ENCODE measurements around the gene DSCAML1.

Gene DSCAML1

DNA sequence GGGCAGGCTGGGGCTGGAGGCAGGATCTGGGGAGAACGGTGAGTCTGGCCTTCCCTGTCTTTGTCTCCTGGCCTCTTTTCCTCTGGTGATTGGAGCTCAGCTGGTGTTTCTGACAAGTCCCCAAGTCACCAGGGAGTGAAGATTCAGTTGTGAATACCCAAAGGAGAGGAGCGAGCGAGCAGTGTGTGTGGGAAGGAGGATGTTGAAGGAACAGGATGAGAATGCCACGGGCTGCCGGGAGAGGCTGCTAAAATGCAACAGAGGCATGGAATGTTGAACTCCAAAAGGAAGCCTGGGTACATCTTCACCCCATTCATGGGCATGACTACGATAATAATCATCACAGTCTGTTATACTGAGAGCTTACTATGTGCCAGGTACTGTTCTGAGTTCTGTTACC lies 306.1 kb downstream of the DSCAML1 start:
- no peak for DNase-seq (ENCODE audit: low read depth in 2 of 2)

DNA sequence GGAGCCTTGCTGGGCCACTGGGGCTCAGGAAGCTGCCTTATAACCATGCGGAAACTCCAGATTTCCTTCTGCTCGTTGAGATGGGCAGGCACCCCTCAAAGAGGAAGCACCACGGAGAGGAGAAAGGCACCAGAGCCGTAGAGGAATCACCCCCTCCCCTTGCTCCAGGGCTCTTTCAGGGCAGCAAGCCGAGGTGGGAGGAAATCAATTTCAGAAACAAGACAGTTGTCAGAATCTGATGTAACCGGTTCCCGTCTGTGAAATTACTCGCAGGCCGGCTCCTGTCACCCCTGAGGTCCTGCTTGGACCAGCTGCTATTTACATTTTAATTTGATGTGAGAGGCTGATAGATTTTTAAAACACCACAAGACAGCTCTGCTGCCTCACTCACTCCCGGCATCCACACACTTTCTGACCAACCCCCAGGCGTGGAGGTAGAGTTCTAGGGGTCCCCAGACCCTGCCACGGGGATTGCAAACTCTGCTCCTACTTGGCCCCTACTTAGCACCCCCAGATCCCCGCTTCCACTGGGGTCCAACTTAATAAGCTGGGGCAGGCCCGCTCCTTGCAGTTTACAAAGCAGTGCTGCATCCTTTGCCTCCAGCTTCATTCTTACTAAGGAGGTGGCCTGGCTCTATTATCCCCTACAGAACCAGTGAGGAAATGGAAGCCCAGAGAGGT lies 306.9 kb downstream of the DSCAML1 start:
- no peak for DNase-seq (ENCODE audit: low read depth in 2 of 2)

DNA sequence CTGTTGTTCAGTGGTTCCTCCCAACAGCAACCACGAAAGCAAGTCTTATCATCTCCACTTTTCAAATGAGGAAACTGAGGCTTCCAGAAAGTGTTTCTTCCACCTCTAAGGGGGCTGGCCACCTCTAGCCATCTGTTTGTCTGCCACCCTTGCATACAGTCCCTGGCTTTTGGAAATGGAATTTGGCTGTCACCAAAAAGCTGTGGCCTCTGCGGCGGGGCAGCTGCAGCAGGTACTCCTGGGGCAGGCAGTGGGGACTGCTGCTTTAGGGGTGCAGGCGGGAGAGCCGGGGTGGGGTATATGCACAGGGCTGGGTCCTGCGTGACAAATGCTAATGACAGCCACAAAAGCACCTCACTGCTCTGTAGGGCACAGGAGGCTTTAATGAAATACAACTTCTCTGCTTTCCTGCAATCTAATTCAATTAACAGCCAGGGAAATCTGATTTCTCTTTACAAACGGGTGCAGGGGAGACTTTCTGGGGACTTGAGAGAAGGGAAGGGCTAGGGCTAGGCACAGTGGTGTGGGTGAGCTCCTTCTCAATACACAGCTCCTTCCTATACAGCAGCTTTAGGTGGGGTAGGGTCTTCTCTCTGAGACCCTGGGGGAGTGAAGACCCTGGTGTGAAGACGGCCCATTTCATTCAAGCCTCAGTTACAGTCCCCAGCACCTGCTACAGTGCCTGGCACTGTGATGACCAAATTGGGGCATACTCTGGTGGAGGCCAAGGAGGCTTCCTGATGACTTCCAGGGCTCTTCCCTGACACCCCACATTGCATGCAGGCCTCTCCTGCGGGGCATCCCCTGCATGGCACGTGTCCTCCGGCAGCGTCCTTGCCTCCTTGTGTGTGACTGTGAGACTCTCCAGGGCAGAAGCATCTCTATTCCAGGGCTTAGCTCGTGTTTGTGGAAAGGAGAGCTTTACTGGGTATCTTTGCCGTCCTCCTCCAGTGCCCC lies 307.7 kb downstream of the DSCAML1 start:
- no peak for DNase-seq (ENCODE audit: low read depth in 2 of 2)

DNA sequence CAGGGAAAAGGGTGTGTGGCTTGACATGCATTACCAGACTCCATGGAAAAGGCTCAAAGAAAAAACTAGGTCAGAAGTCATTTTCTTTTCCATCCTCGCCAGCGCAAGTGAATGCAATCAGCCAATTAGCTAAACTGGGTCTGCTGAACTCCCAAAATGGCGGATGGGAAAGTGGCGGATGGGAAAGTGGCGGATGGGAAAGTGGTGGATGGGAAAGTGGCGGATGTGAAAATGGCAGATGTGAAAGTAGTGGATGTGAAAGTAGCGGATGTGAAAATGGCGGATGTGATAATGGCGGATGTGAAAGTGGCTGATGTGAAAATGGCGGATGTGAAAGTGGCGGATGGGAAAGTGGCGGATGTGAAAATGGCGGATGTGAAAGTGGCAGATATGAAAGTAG lies 311.0 kb downstream of the DSCAML1 start:
- DNase-seq (ENCODE audit: low read depth in 2 of 2), result no peak

DNA sequence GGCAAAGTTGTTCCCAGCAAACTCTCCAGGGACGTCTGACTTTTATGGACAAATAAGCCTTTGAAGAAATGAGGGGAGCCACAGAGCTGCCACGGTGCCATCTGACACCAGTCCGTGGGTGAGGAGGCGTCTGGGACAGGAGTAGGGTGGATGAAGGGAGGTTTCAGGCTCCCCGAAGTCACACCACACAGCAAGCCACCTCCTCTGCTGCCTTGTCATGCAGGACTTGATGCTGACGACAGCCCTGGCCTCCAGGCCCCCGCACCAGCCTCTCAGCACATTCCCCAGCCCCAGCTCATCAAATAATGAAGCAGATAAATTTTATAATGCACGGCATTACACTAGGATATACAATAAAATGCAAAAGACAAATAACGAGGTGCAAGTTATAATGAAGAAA lies 312.9 kb downstream of the DSCAML1 start:
- no peak for DNase-seq (ENCODE audit: low read depth in 2 of 2)

DNA sequence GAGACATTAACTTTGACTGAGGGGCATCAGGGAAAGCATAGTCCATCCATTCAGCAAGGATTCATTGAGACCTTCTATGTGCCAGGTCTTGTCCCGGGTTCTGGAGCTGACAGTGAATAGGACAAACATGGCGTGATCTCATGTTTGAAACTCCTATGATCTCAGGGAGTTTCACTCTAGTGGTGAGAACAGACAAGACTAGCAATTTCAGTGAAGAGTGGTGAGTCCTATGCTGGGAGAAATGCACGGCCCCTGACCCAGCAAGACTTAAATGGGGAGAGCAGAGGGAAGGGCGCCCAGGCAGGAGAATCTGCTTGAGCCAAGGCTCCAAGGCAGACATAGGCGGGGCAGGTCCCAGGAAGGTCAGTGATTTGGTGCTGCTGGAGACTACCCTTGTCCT lies 313.6 kb downstream of the DSCAML1 start:
- no peak for DNase-seq (ENCODE audit: low read depth in 2 of 2)

DNA sequence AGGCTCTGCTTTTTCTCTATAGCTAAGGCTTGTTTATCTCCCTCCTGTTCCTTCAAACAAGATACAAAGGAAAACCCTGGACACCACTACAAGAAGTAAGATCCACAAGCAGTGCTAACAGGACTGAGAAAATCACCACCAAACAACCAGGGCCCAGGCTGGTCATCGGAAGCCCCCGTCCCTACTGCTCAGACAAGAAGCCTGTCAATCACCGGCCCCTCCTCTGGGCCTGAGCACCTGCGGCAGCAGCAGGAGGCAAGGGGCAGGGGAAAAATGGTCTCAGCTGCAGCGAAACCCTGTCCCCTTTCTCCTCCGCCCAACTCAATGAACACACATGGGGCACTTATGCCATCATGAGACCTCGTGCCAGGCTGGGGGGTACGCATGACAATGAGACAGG lies 314.1 kb downstream of the DSCAML1 start:
- DNase-seq (ENCODE audit: low read depth in 2 of 2), result no peak

DNA sequence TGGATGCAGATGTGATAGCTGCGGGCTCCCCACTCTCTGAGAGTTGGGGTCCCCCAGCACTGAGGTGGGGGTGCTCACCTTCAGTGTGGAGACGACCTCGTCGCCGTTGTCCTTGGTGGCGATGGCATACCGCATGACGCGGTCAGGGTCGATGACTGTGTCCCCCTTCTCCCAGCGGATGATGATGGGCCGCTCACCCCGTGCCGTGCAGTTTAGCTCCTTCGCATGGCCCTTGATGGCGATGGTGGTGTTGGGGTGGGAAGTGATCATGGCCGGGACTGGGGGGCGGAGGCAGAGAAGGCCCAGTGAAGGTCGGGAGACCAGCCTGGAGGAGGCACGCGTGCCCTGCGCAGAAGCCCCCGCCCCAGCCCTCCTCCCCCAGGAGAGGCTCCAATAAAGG lies 315.1 kb downstream of the DSCAML1 start:
- DNase-seq (ENCODE audit: low read depth in 2 of 2), result no peak

DNA sequence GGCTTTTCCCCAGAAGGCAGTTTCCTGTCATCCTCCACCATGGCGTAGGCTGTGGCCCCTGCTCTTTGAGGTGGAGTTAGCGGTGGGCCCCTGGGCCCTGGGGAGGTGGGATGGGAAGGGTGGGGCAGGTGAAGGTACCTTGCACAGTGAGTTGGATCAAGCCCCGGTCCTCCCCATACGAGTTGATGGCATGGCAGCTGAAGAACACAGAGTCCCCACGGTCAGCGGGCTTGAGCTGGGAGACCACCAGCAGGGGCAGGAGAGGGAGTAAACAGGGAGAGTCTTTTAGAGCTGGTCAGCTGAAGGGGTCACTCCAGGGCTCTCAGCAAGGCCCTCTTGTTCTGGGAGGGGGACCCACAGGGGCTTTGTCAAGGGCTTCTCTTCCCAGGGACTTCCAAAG lies 316.0 kb downstream of the DSCAML1 start:
- no peak for DNase-seq (ENCODE audit: low read depth in 2 of 2)

DNA sequence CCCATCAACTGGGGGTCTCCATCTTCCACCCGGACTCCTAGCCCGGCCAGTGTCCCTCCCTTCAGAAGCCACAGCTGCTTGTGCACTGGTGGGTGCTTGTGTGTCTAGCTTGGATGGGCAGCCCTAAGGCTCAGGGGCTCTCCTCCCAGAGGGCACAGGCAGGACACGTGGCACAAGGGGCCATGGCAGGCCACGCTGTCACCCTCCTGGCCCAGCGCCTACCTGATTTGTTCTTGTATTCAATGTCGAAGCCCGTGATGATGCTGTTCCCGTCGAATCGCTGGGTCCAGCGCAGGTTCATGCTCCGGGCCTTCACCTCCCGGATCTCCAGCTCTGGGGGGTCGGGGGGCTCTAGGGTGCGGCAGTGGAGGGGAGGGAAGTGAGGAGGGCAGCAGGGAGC lies 316.8 kb downstream of the DSCAML1 start:
- DNase-seq (ENCODE audit: low read depth in 2 of 2), result no peak

DNA sequence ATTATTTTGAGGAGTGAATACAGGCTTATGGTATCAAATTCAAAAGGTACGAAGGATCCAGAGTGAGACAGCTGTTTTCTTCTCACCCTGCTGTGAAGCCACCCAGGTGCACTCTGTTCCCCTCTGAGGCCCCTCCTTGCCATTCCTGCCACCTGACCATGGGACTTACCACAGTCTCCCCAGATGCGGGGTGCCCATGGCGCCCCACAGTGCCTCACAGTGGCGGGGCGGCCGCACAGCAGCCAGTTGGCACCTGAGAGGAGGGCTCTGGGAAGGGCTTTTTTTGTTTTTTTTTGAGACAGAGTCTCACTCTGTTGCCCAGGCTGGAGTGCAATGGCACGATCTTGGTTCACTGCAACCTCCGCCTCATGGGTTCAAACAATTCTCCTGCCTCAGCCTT lies 317.6 kb downstream of the DSCAML1 start:
- peak in 1 of 2 donors; percentile 21 for DNase-seq (ENCODE audit: low read depth in 2 of 2)

DNA sequence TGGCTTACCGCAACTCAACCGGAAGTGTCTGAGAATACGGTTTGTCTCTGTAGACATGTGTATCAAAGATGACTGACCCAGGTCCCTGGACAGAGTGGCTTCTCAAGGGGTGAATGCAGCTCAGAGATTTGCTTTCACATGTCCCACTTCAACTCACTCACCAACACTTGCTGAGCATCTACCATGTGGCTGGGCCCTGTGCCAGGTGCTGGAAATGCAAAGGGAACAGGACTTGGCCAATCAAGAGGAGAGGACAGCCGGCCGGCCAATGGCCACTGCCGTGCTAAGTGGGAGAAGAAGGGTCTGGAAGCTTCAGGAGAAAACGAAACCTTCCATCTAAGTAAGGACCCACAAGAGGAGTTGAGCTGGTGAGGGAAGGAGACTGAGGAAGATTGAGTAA lies 318.1 kb downstream of the DSCAML1 start:
- no peak for DNase-seq (ENCODE audit: low read depth in 2 of 2)

DNA sequence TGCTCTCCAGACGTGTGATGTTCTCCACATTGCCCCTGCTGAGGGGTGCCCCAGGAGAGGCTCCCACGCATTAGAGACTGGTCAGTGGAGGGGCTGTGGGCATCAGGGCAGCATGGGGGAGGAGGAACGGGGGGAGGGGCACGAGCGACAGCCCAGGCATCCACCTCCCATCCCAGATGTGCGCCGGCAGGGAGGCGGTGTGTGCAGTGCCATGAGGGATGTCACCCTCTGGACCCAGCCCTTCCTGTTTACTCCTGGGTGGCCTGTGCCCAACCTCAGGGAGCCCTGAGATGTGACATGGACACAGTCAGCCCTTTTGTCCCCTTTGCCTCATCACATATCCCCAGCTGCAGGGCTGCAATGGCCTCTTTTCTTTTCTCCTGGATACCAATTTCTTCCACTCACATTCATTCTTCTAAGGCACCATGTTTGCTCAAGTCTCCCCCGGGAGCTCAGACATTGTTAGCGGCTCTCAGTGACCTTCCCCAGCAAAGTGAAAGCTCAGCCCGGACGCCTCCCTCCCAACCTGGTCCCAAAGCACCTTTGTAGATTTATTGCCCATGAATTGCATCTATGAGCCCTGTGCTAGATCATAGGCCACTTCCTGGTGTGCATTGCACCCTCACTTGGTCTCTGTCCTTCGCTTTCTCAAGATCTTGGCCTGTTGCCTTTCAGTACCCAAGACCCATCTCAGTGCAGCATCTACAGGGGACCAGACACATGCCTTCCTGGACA lies 318.7 kb downstream of the DSCAML1 start:
- DNase-seq (ENCODE audit: low read depth in 2 of 2), result no peak

DNA sequence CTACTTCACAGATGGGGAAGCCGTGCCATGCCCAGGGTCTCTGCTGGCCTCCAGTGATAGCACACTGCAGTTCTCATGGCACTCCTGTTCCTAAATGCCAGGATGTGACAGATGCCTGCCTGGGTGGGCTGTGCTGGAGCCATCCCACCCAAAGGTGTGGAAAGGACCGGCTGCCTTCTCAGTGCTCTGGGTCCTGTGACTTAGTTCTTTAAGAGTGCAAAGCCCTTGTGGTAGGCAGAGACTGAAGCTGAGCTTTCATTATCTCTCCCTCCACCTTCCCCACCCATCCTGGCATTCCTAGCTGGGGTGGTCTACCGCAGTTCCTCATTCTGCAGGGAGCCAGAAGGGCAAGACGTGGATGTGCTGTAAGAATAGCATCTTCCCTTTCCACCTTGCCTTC lies 319.3 kb downstream of the DSCAML1 start:
- DNase-seq (ENCODE audit: low read depth in 2 of 2), result no peak

DNA sequence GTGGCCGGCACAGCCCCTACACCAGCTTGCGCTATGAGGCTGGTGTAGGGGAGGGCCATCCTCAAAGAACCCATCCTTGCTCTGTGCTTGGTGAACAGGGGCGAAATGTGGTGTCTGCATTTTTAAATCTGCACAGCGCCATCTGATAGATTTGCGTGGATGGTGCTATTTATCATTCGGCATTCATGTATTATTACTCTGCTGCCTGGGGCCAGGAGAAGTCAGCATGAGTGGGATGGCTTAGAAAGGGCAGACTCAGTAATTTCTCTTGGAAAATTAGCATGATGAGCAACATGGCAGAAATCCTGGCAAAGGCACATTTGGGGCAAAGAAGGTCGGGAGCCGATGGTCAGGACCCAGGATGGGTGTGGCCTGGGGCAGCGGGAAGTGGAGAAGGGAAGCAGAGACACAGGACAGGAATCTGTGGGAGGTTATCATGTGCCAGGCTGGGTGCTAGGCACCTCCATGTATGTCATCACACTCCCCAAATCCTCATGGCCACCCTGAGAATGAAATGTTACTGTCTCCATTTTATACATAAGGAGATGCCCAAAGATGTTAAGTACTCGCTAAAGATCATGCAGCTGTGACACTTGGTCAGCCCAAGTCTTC lies 320.4 kb downstream of the DSCAML1 start:
- DNase-seq (ENCODE audit: low read depth in 2 of 2), result no peak

DNA sequence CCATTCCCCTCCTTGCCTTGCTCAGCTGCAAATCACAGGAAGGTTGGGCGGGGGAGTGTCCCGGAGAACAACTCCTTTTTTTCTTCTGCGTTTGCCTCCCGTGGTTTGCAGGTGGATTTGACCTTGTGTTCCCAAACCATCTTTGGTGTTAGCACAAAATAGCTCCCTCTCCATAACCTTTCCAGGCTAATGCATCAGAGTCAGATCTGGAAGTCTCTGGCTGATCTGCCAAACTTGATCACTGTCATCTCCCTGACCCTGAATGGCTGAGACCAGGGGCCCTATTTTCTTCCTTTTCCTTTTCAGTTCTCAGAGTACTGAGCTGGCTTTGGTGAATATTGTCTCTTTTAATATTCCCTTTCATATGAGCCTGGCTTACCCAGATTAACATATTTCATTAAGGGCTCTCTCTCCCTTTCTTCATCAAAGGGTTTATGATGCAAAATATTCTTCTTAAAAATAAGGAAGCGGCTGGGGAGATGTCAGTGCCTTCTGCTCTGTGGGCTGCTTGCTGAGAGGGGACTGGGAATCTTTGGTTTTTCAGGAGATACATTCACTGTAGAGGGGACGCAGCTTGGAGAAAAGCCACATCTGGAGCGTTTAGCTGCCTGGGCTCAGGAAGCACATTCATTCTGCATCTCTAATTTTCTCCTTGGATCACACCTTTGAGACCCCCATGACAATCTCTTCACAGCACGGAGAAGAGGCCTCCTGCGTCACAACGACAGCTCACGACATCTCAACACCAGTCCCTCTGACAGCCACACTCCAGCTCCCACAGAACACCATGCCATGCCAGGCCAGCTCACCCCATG lies 321.1 kb downstream of the DSCAML1 start:
- DNase-seq (ENCODE audit: low read depth in 2 of 2), result no peak

DNA sequence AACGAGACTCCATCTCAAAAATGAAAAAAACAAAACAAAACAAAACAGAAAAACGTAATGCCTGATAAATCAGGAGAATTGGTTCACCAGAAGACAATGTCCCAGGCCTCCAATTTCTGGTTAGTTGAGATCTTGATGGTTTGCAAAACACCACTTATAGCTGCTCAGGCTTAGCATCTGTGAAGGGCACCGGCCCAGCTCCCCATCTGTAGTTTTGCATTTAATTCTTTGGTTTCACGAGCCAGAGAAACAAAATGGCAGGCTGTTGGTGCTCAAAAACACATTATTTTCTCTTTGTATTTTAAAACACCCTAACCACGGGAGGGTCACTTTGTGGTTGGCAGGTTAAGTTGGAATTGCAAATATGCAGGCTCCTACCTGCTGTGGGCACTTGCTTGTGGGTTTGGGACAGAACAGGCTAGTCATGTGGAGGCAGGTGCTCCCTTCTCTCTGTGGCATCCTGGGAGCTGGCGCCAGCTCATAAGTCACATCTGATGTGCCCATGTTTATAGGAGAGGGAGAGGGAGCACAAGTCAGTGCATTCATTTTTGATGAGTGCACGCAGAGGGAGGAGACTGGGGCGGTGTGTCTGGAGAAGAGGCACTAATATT lies 323.4 kb downstream of the DSCAML1 start:
- no peak for DNase-seq (ENCODE audit: low read depth in 2 of 2)

DNA sequence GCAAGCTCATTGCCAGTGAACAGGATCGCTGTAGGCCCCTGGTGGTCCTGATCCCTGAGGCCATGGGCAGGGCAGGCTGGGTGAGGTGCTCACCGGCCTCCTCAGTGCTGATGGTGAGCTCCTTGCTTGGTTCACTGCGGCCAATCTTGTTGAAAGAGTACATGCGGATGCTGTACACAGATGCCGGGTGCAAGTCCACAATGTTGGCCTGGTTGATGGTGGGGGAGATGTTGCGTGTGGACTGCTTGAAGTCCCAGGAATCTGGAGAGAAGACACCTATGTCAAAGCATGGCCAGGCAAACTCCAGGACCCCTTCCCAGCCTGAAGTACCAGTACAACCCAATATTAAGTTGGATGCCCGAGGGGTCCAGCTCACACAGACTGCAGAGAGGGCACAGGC lies 325.2 kb downstream of the DSCAML1 start:
- no peak for DNase-seq (ENCODE audit: low read depth in 2 of 2)

DNA sequence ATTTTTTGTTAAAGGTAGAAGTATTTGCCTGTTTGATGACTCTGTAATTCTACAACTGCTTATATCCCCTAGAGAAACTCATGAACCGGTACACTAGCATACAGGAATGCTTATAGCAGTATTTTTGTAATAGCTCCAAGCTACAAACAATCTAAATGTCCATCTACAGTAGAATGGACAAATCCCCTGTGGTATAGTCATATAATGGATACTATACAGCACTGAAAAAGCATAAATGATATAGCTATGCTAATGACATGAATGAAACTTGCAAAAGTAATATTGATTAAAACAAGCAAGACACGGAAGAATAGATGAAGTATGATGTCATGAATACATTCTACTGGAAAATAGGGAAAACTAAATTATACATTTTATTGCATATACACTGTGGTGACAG lies 326.4 kb downstream of the DSCAML1 start:
- DNase-seq (ENCODE audit: low read depth in 2 of 2), result no peak

DNA sequence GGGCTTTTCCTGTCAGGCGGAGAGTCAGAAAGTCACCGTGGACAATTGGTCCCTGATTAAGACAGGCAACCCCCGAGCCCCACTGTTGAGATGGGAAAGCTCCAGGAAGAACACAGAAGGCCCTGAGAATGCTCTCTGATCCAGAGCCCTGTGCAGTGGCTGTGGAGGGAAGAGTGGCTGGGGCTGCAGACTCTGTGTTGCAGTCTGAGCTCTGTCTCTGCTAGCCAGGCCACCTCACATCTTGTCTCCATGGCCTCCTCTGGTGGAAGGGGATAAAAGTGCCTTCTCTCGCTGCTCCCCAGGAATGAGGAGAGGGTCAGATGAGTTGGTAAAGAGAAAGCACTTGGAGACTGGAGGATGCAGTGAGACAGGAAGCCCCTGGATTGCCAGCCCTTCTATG lies 328.1 kb downstream of the DSCAML1 start:
- DNase-seq (ENCODE audit: low read depth in 2 of 2), result no peak

DNA sequence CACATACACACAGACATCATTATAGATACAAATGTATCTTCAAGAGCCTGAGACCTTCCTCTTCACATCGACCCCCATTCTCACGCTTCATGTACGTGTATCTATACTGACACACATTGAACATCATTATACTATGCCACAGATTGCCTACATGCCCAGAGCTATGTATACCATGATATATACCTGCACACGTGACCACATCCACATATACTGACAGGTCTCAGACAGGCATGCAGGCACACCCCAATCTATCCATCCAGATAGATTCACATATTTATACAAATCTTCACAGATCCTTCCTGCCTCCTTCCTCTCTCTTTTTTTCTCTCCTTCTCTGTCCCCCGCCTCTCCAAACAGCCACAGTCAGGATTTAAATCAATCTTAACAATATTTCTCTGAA lies 329.2 kb downstream of the DSCAML1 start:
- no peak for DNase-seq (ENCODE audit: low read depth in 2 of 2)

All from stimulated activated CD8-positive, alpha-beta memory T cell treated with anti-CD3 and anti-CD28 coated beads, Interleukin-15, amount 100 ng/mL, for 48 hours (primary cell).